ENCODE data around the gene ADAM8. TPM values are rescaled to one million over a fixed set of nuclear protein-coding genes. Genes with fewer than 3 reads are reported as not detected.

The ADAM8 gene
- total RNA-seq, 2 donors from 2014 or later: 83.7 to 336 TPM

- Mint-ChIP-seq H3K9me3 (no peaks in the 10 kb centered on the region), H3K27ac (no peak overlapping the region), H3K4me1 (no peaks in the 10 kb centered on the region), H3K4me3 (no peak overlapping the region), H3K27me3 (peaks cover 14% of the 10 kb centered on the region), H3K36me3 (ENCODE audit: low read depth) (no peaks in the 10 kb centered on the region)
- no peak for ATAC-seq (replicated peaks)
Measured at GRCh38 chr10:133219782-133220181, 56.9 kb downstream of the ADAM8 start.

DNA sequence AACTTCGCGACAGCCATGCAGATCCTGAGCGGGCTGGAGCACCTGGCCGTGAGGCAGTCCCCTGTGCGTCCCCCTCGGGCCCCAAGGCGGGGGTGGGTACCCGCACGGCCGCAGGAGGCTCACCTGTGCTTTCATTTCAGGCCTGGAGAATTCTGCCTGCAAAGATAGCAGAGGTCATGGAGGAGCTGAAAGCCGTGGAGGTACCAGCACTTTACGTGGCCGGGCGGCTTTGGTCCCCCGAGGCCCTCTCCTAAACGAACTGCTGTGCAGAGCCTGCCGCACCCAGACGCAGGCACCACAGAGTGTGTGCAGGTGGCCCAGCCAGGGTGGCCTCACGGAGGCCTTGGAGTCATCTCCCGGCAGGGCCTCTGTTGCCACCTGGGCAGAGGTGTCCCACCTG lies 57.8 kb downstream of the ADAM8 start:
- H3K36me3 Mint-ChIP-seq (ENCODE audit: low read depth): no peaks in the 10 kb centered on the region
- H3K27ac Mint-ChIP-seq: no peak overlapping the region
- no peaks in the 10 kb centered on the region for H3K9me3 Mint-ChIP-seq
- no peak overlapping the region for H3K4me3 Mint-ChIP-seq
- no peaks in the 10 kb centered on the region for H3K4me1 Mint-ChIP-seq
- peaks cover 13% of the 10 kb centered on the region for H3K27me3 Mint-ChIP-seq
- no peak for ATAC-seq (replicated peaks)

- Mint-ChIP-seq H3K27ac (no peak overlapping the region), H3K9me3 (no peaks in the 10 kb centered on the region), H3K4me1 (no peaks in the 10 kb centered on the region), H3K36me3 (ENCODE audit: low read depth) (no peaks in the 10 kb centered on the region), H3K27me3 (peaks cover 11% of the 10 kb centered on the region), H3K4me3 (no peak overlapping the region)
- no peak for ATAC-seq (replicated peaks)
Measured at GRCh38 chr10:133217800-133218589, 58.7 kb downstream of the ADAM8 start.

GRCh38 chr10:133216776-133217175 lies 59.9 kb downstream of the ADAM8 start:
- H3K27ac Mint-ChIP-seq: no peak overlapping the region
- ATAC-seq (replicated peaks): no peak
- H3K27me3 Mint-ChIP-seq: peaks cover 11% of the 10 kb centered on the region
- H3K4me1 Mint-ChIP-seq: no peaks in the 10 kb centered on the region
- no peaks in the 10 kb centered on the region for H3K36me3 Mint-ChIP-seq (ENCODE audit: low read depth)
- H3K9me3 Mint-ChIP-seq: no peaks in the 10 kb centered on the region
- H3K4me3 Mint-ChIP-seq: no peak overlapping the region

- H3K4me3 Mint-ChIP-seq: no peak overlapping the region
- H3K9me3 Mint-ChIP-seq: no peaks in the 10 kb centered on the region
- no peak overlapping the region for H3K27ac Mint-ChIP-seq
- ATAC-seq (replicated peaks): no peak
- H3K27me3 Mint-ChIP-seq: peaks cover 4% of the 10 kb centered on the region
- H3K36me3 Mint-ChIP-seq (ENCODE audit: low read depth): no peaks in the 10 kb centered on the region
- H3K4me1 Mint-ChIP-seq: no peaks in the 10 kb centered on the region
Measured at GRCh38 chr10:133215586-133215985, 61.1 kb downstream of the ADAM8 start.

DNA sequence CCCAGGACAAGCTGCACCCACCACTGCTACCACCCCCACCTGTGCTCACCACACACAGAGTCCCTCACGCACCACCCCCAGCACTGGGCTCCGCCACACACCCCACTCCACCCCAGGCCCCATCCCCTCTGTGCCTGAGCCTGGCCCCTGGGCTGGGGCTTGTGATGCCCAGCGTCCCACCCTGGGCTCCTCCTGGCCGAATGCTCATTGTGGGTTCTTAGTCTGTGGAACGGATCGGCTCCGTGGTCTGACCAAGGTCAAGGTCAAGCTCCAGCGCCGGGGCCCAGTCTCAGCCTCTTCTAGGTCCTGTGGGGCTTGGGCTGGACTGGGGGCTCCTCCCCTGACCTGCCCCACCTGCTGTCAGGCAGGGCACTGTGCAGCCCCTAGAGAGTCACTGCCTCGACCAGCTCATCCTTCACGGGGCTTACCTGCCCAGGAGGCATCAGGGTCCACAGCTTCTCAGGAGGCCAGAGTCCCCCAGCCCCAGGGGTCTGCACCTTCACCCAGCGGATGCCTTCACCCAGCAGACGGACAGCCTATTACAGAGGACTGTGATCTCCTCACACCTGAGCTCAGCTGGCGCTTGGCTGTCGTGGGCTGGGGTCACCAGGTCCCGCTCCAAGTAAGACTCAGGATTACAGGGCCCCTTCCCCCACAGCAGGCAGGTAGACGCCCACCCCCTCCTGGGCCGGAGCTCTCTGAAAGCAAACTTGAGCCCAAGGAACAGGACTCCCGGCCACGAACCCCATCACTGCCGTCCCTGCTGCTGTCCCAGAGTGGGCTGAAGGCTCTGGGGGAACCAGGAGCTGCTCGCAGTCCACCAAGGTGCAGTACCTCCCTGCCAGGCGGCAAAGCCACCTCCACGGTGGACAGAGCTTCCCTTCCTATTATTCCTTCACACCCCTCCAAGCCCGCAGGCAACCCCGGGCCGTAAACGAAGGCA lies 61.9 kb downstream of the ADAM8 start:
- Mint-ChIP-seq H3K4me3 (no peak overlapping the region), H3K4me1 (no peaks in the 10 kb centered on the region), H3K36me3 (ENCODE audit: low read depth) (no peaks in the 10 kb centered on the region), H3K27me3 (peaks cover 4% of the 10 kb centered on the region), H3K9me3 (no peaks in the 10 kb centered on the region), H3K27ac (no peak overlapping the region)
- no peak for ATAC-seq (replicated peaks)

- H3K4me3 Mint-ChIP-seq: no peak overlapping the region
- H3K9me3 Mint-ChIP-seq: no peaks in the 10 kb centered on the region
- H3K27me3 Mint-ChIP-seq: peaks cover 4% of the 10 kb centered on the region
- H3K27ac Mint-ChIP-seq: no peak overlapping the region
- H3K4me1 Mint-ChIP-seq: no peaks in the 10 kb centered on the region
- ATAC-seq (replicated peaks): no peak
- H3K36me3 Mint-ChIP-seq (ENCODE audit: low read depth): no peaks in the 10 kb centered on the region
Measured at GRCh38 chr10:133213641-133214467, 62.8 kb downstream of the ADAM8 start.

DNA sequence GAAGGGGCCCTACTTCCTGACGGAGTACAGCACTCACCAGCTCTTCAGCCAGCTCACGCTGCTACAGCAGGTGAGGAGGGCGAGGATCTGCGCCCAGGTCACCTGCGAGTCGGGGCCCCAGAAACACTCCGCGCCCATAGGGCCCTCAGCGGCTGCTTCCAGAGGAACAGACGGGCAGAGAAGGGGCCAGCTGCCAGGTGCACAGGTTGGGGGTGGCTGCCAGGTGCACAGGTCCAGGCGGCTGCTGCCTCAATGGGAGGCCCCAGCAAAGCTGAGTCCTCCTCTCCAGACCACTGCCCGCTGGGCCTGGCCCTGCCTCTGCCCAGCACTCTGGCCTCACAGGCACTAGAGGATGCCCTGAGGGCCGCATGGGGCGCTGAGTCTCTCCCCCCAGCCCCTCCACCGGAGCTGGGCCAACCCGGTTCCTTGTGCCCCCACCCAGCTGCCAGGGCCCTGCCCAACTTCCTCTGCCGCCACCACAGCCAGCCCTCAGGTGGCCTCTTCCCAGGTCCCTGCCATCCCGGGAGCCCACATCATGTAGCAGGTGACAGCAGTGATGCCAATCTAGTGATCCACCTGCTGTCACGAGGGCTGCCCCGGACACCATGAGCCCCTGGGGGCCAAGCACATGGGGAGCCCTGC lies 63.7 kb downstream of the ADAM8 start:
- no peak overlapping the region for H3K4me3 Mint-ChIP-seq
- H3K36me3 Mint-ChIP-seq (ENCODE audit: low read depth): no peaks in the 10 kb centered on the region
- peaks cover 4% of the 10 kb centered on the region for H3K27me3 Mint-ChIP-seq
- H3K9me3 Mint-ChIP-seq: no peaks in the 10 kb centered on the region
- ATAC-seq (replicated peaks): no peak
- H3K4me1 Mint-ChIP-seq: no peaks in the 10 kb centered on the region
- H3K27ac Mint-ChIP-seq: no peak overlapping the region

Other genes starting within 250 kb of the ADAM8 start
- not detected for gene ADGRA1, start 188.9 kb downstream of the ADAM8 start, total RNA-seq
- under 1 TPM; 0.19 to 0.26 TPM for gene KNDC1, start 116.6 kb downstream of the ADAM8 start, total RNA-seq
- gene UTF1, start 46.7 kb downstream of the ADAM8 start, total RNA-seq: not detected
- gene VENTX, start 39.0 kb downstream of the ADAM8 start, total RNA-seq: under 1 TPM in 1 of 2 donors, not detected in 1; 0.21 TPM
- gene TUBGCP2, start 32.0 kb upstream of the ADAM8 start, total RNA-seq: 10 to 100 TPM; 47.8 to 55.8 TPM
- 10 to 100 TPM; 52.8 to 74.2 TPM for gene ZNF511, start 32.0 kb upstream of the ADAM8 start, total RNA-seq
- gene CALY, start 60.0 kb upstream of the ADAM8 start, total RNA-seq: not detected
- not detected for gene PRAP1, start 70.5 kb upstream of the ADAM8 start, total RNA-seq
- 10 to 100 TPM; 13.8 to 21.9 TPM for gene FUOM, start 81.2 kb upstream of the ADAM8 start, total RNA-seq
- gene ECHS1, start 96.5 kb upstream of the ADAM8 start, total RNA-seq: 10 to 100 TPM; 61.3 to 73.8 TPM
- gene PAOX, start 102.4 kb upstream of the ADAM8 start, total RNA-seq: 1 to 10 TPM; 3.0 to 9.2 TPM
- 10 to 100 TPM; 38.9 to 58.8 TPM for gene MTG1, start 117.3 kb upstream of the ADAM8 start, total RNA-seq
- not detected for gene SPRN, start 147.8 kb upstream of the ADAM8 start, total RNA-seq
- 10 to 100 TPM in 1 of 2 donors, 1 to 10 TPM in 1; 7.2 to 17.3 TPM for gene SCART1, start 177.1 kb upstream of the ADAM8 start, total RNA-seq